ENCODE results near the gene PCDHB13.
"Not testable (repeated sequence)": the region's sequence is repeated elsewhere in the genome, so short reads cannot be mapped to it uniquely, and the experiment has no call there.

PCDHB13 gene

DNA sequence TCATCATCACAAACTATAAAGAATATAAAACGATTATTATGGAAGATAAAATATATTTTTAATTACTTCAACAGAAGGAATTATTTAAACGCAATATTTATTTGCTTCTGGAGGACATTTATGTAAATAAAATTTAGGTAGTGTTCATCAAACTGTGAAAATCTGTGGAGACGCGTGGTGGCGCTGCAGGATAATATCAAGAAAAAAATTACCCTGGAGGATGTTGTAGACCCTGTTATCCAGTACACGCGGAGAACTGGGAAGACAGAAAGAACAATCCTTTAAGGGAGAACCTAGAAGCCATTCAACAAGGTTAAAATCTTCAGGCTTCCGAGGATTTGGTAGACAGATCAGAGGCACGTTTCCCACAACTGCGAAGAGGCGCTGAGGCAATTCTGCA lies 5.2 kb upstream of the PCDHB13 start, which contains the start of gene PCDHB12:
Gene PCDHB12 (plus strand): TSS at position 242 of the 400 bp plus-strand sequence. CDS start 189 bp downstream, outside the sequence.
- DNase-seq: no peak

DNA sequence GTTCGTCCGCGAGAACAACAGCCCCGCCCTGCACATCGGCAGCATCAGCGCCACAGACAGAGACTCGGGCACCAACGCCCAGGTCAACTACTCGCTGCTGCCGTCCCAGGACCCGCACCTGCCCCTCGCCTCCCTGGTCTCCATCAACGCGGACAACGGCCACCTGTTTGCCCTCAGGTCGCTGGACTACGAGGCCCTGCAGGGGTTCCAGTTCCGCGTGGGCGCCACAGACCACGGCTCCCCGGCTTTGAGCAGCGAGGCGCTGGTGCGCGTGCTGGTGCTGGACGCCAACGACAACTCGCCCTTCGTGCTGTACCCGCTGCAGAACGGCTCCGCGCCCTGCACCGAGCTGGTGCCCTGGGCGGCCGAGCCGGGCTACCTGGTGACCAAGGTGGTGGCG lies 3.4 kb upstream of the PCDHB13 start:
- DNase-seq: not testable (repeated sequence)

DNA sequence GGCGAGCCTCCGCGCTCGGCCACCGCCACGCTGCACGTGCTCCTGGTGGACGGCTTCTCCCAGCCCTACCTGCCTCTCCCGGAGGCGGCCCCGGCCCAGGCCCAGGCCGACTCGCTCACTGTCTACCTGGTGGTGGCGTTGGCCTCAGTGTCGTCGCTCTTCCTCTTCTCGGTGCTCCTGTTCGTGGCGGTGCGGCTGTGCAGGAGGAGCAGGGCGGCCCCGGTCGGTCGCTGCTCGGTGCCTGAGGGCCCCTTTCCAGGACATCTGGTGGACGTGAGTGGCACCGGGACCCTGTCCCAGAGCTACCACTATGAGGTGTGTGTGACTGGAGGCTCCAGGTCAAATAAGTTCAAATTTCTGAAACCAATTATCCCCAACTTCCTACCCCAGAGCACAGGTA lies 2.9 kb upstream of the PCDHB13 start:
- not testable (repeated sequence) for DNase-seq

DNA sequence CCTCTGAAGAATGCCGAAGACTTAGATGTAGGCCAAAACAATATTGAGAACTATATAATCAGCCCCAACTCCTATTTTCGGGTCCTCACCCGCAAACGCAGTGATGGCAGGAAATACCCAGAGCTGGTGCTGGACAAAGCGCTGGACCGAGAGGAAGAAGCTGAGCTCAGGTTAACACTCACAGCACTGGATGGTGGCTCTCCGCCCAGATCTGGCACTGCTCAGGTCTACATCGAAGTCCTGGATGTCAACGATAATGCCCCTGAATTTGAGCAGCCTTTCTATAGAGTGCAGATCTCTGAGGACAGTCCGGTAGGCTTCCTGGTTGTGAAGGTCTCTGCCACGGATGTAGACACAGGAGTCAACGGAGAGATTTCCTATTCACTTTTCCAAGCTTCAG lies 864 bp downstream of the PCDHB13 start:
- not testable (repeated sequence) for DNase-seq

DNA sequence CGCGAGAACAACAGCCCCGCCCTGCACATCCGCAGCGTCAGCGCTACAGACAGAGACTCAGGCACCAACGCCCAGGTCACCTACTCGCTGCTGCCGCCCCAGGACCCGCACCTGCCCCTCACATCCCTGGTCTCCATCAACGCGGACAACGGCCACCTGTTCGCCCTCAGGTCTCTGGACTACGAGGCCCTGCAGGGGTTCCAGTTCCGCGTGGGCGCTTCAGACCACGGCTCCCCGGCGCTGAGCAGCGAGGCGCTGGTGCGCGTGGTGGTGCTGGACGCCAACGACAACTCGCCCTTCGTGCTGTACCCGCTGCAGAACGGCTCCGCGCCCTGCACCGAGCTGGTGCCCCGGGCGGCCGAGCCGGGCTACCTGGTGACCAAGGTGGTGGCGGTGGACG lies 1.8 kb downstream of the PCDHB13 start:
- not testable (repeated sequence) for DNase-seq

DNA sequence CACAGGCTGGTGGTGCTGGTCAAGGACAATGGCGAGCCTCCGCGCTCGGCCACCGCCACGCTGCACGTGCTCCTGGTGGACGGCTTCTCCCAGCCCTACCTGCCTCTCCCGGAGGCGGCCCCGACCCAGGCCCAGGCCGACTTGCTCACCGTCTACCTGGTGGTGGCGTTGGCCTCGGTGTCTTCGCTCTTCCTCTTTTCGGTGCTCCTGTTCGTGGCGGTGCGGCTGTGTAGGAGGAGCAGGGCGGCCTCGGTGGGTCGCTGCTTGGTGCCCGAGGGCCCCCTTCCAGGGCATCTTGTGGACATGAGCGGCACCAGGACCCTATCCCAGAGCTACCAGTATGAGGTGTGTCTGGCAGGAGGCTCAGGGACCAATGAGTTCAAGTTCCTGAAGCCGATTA lies 2.3 kb downstream of the PCDHB13 start:
- DNase-seq: not testable (repeated sequence)

DNA sequence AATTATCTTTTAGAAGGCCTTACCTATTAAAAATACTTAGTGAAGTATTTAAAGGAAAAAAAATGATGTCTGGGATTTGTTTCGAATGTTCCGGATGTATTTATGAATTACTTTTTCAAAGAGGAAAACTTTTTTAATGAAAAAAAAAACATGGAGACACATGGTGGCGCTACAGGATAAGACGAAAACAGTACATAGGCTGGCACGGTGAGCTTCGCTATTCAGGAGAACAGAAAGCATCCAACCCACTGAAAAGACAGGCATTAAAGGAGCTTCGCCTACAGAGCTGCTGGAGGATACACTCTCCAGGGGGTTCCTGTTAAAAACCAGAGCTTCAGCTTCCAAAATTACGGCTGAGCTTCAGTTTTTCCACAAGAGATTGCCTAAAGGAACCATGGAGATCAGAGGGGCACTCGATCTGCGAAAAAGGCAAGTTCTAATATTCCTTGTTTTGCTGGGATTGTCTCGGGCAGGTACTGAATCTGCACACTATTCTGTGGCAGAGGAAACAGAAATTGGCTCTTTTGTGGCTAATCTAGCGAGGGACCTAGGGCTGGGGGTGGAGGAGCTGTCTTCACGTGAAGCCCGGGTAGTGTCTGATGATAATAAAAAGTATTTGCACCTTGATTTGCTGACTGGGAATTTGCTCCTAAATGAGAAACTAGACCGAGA lies 9.5 kb downstream of the PCDHB13 start, which contains the start of gene PCDHB14:
Gene PCDHB14 (plus strand): TSS at position 232 of the 672 bp plus-strand sequence. CDS start 163 bp downstream, at position 395.
- DNase-seq: no peak

DNA sequence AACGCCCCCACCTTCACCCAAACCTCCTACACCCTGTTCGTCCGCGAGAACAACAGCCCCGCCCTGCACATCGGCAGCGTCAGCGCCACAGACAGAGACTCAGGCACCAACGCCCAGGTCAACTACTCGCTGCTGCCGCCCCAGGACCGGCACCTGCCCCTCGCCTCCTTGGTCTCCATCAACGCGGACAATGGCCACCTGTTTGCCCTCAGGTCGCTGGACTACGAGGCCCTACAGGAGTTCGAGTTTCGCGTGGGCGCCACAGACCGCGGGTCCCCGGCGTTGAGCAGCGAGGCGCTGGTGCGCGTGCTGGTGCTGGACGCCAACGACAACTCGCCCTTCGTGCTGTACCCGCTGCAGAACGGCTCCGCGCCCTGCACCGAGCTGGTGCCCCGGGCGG lies 11.1 kb downstream of the PCDHB13 start:
- not testable (repeated sequence) for DNase-seq

DNA sequence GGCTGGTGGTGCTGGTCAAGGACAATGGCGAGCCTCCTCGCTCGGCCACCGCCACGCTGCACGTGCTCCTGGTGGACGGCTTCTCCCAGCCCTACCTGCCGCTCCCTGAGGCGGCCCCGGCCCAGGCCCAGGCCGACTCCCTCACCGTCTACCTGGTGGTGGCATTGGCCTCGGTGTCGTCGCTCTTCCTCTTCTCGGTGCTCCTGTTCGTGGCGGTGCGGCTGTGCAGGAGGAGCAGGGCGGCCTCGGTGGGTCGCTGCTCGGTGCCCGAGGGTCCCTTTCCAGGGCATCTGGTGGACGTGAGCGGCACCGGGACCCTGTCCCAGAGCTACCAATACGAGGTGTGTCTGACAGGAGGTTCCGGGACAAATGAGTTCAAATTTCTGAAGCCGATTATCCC lies 11.7 kb downstream of the PCDHB13 start:
- DNase-seq: not testable (repeated sequence)

DNA sequence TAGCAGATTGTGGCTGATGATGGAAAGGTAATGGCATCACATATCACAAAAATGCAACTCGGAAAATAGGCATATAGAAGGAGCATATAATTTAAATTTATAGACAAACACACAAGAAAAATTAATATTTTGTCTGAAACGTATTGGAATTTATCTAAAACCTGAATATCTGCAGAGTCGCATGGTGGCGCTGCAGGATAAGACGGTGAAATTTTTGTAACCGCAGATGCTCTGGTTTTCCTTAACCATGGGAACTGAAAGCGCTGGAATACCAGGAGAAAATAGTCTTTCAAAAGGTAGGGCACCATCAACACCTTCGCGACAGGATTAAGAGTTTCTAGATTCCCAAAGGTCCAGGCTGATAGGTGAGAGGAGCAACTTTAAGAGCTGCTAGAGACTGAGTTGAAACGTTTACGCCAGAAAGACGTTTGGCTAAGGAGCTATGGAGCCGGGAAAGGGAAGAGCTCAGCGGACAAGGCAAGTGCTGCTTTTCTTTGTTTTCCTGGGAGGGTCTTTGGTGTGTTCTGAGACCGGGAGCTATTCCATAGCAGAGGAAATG lies 20.5 kb downstream of the PCDHB13 start:
- DNase-seq: no peak

DNA sequence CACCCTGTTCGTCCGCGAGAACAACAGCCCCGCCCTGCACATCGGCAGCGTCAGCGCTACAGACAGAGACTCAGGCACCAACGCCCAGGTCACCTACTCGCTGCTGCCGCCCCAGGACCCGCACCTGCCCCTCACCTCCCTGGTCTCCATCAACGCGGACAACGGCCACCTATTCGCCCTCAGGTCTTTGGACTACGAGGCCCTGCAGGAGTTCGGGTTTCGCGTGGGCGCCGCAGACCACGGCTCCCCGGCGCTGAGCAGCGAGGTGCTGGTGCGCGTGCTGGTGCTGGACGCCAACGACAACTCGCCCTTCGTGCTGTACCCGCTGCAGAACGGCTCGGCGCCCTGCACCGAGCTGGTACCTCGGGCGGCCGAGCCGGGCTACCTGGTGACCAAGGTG lies 22.2 kb downstream of the PCDHB13 start:
- DNase-seq: not testable (repeated sequence)

DNA sequence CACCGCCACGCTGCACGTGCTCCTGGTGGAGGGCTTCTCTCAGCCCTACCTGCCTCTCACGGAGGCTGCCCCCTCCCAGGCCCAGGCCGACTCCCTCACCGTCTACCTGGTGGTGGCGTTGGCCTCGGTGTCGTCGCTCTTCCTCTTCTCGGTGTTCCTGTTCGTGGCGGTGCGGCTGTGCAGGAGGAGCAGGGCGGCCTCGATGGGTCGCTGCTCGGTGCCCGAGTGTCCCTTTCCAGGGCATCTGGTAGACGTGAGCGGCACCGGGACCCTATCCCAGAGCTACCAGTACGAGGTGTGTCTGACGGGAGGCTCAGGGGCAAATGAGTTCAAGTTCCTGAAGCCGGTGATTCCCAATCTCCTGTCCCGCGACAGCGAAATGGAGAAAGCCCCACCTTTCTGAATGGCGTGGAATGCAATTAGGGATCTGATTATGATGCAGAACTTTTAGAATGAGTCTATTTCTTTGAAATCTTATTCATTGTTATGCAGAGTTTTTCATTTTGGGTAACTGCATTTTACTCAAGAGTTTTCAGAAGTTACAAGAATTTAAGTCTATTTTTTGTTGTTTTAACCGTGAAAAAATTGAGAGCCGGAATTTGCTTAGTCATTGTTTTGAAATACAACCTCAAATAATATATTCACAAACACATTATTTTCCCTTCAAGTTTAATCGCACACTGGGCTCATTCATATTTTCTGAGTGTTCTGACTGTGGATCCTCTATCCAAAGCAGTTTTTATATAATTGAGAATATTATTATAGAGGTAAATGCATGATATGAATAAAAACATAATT lies 23.0 kb downstream of the PCDHB13 start:
- DNase-seq: no peak

DNA sequence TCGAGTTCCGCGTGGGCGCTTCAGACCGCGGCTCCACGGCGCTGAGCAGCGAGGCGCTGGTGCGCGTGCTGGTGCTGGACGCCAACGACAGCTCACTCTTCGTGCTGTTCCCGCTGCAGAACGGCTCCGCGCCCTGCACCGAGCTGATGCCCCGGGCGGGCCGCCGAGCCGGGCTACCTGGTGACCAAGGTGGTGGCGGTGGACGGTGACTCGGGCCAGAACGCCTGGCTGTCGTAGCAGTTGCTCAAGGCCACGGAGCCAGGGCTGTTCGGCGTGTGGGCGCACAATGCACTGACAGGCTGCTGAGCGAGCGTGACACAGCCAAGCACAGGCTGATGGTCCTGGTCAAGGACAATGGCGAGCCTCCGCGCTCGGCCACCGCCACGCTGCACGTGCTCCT lies 27.8 kb downstream of the PCDHB13 start:
- DNase-seq: no peak

DNA sequence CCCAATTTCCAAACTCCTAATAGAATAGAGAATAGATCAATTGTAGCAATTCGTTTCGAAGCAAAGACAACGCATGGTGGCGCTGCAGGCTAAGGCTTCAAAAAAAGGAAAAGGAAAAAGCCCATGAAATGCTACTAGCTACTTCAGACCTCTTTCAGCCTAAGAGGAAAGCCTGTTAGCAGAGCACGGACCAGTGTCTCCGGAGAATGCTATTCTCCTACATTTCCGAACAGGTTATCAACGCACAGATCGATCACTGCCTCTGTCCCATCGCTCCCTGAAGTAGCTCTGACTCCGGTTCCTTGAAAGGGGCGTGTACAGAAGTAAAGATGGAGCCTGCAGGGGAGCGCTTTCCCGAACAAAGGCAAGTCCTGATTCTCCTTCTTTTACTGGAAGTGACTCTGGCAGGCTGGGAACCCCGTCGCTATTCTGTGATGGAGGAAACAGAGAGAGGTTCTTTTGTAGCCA lies 31.6 kb downstream of the PCDHB13 start, which contains the start of gene PCDHB15:
Gene PCDHB15 (plus strand): TSS at position 146 of the 468 bp plus-strand sequence. CDS start 184 bp downstream, at position 330.
- DNase-seq: no peak

DNA sequence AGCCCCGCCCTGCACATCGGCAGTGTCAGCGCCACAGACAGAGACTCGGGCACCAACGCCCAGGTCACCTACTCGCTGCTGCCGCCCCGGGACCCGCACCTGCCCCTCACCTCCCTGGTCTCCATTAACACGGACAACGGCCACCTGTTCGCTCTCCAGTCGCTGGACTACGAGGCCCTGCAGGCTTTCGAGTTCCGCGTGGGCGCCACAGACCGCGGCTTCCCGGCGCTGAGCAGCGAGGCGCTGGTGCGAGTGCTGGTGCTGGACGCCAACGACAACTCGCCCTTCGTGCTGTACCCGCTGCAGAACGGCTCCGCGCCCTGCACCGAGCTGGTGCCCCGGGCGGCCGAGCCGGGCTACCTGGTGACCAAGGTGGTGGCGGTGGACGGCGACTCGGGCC lies 33.3 kb downstream of the PCDHB13 start:
- DNase-seq: not testable (repeated sequence)

DNA sequence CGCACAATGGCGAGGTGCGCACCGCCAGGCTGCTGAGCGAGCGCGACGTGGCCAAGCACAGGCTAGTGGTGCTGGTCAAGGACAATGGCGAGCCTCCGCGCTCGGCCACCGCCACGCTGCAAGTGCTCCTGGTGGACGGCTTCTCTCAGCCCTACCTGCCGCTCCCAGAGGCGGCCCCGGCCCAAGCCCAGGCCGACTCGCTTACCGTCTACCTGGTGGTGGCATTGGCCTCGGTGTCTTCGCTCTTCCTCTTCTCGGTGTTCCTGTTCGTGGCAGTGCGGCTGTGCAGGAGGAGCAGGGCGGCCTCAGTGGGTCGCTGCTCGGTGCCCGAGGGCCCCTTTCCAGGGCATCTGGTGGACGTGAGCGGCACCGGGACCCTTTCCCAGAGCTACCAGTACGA lies 33.7 kb downstream of the PCDHB13 start:
- not testable (repeated sequence) for DNase-seq

DNA sequence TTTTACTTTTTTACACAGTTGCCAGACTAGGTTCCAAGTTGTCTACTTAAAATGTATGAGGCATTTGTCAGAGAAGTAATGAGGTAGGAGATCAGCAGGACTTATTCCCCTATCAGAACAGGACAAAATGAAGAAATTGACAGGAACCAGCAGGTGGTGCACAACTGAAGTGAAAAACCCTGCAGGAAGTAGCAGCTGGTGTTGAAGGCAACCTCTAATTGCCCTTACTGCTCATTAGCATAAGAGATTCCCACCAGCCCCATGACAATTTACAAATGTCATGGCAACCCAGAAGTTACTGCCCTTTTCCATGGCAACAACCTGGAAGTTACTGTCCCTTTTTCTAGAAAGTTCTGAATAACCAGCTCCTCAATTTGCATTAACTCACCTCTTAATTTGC lies 36.9 kb downstream of the PCDHB13 start:
- no peak for DNase-seq

DNA sequence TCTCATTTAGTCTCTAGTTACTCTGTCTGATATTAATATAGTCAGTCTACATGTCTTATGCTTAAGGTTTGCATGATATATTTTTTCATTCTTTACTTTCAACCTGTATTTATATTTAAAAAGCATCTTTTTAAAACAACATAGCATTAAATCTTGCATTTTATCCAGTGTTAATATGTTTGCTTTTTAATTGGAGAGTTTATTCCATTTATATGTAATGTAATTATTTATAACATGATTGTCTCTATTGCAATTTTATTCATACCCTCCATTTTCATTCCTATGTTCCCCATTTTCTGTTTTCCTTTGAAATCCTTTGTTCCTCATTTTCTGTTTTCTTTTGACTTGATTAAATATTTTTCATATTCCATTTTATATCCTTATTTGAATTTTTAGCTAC lies 44.7 kb downstream of the PCDHB13 start:
- no peak for DNase-seq

DNA sequence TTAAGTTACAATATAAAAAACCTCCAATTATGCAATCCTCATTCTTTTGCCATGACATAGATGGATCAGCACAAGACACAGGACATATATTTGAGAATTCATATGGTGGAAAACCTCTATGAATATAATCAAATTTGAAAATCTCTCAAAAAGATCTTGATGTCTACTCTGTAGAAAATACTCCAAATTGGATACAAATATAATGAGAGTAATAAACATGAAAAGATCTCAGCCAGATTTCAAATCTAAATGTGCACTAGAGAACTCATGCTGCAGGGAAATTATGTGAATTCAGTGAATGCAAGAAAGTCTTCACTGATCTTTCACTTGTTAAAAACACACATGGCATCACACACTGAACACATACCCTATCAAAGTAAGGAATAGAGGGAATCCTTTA lies 45.2 kb downstream of the PCDHB13 start:
- DNase-seq: no peak

DNA sequence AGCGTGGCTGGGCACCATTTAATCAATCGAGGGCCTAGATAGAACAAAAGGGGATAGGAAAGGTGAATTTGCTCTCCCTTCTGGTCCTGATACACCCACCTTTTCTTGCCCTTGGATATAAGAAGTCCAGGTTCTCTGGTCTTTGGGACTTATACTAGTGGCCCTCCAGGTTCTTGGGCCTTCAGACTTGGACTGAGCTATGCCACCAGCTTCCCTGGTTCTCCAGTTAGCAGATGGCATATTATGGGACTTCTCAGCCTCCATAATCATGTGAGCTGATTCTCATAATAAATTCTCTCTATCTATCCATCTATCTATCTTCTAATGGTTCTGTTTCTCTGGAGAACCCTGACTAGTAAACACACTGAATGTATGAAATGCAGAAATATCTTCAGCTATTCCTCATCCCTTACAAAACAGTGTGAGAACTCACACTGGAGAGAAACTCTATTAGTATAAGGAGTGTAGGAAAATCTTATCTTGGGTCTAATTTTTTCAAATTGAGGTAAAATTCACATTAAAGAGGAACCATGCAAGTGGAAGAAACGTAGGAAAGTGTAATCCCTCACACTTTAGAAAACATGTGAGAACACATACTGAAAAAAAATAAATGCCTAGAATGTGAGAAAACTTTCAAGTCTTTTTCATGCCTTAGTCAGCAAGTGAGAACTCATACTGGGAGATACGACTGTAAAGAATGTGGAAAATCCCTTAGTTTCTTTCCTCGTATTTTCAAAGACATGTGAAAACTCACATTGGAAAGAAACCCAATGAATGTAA lies 46.9 kb downstream of the PCDHB13 start:
- no peak for DNase-seq

DNA sequence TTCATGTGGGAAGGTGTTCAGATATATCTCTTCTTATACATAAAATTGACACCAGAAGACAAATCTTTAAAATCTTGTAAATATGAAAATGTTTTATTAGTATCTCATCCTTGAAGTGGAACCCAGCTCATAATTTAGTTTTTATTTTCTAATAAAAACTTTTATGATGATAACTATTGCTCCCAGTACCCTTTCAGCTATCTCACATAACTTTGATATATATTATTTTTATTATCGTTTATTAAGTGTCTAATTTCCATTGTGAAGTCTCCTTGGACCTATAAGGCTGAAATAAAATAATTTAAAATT lies 47.5 kb downstream of the PCDHB13 start:
- no peak for DNase-seq

Measured in DMS79 treated with DMSO at 0.1 percent for 48 hours (cell line).